Fibroblast of the aortic adventitia (primary cell): ENCODE results near the gene ARMC9. TPM values are rescaled to one million over a fixed set of nuclear protein-coding genes. Genes with fewer than 3 reads are reported as not detected.
"Not testable (repeated sequence)": the region's sequence is repeated elsewhere in the genome, so short reads cannot be mapped to it uniquely, and the experiment has no call there.

Experiments used
- DNase-seq: peaks from one replicate; pipeline ENCODE4 v3.0.0-alpha.2; 2010; ENCODE audit warnings: low read depth
- H3K4me3 ChIP-seq: 2 replicates; pipeline ENCODE4 v1.5.1; 2011; ENCODE audit warnings: low read depth, mild to moderate bottlenecking, control low read depth, low read length, moderate library complexity
- CTCF ChIP-seq: IDR thresholded peaks from 2 replicates; pipeline ENCODE4 v1.5.1; 2011; ENCODE audit warnings: mild to moderate bottlenecking, low read length, control low read depth, inconsistent platforms; ENCODE audit not compliant: insufficient read depth
- total RNA-seq: library from RNA; depleted of rRNA; stranded (reverse); fragments of >200 nt; gene quantifications from 2 replicates; pipeline ENCODE4 v1.2.3, GENCODE V29; 2012; ENCODE audit warnings: low replicate concordance

Gene ARMC9
- total RNA-seq, 1 donor: 94.4 TPM

GRCh38 chr2:231250698-231251097 is 52.3 kb downstream of the ARMC9 start:
- no peak for TF ChIP-seq CTCF
- no peak overlapping the region for H3K4me3 ChIP-seq
- DNase-seq: no peak

GRCh38 chr2:231253292-231253691 is 54.9 kb downstream of the ARMC9 start:
- not testable (repeated sequence) for DNase-seq, H3K4me3 ChIP-seq

- no peak for DNase-seq
- no peak overlapping the region for H3K4me3 ChIP-seq
- TF ChIP-seq CTCF: no peak
Measured at GRCh38 chr2:231256494-231256893, 58.1 kb downstream of the ARMC9 start.

GRCh38 chr2:231257763-231258162 is 59.3 kb downstream of the ARMC9 start:
- H3K4me3 ChIP-seq: no peak overlapping the region
- DNase-seq: no peak
- no peak for TF ChIP-seq CTCF

GRCh38 chr2:231258701-231259100 is 60.3 kb downstream of the ARMC9 start:
- no peak for DNase-seq
- no peak for TF ChIP-seq CTCF
- H3K4me3 ChIP-seq: no peak overlapping the region

GRCh38 chr2:231259104-231259503 is 60.7 kb downstream of the ARMC9 start:
- H3K4me3 ChIP-seq: no peak overlapping the region
- TF ChIP-seq CTCF: no peak
- DNase-seq: no peak

- peak; percentile 17 for DNase-seq
- no peak for TF ChIP-seq CTCF
- H3K4me3 ChIP-seq: no peak overlapping the region
Measured at GRCh38 chr2:231260442-231261208, 62.2 kb downstream of the ARMC9 start.
